CD4-positive, alpha-beta memory T cell (primary cell): Measurements from ENCODE around the gene RALGPS2. TPM values are rescaled to one million over a fixed set of nuclear protein-coding genes. Genes with fewer than 3 reads are reported as not detected.

Experiments
- CTCF ChIA-PET: fragments of 350-600 bp; sonication (Branson Sonifier 250); formaldehyde crosslinking; loops from one replicate; lab custom pipeline; 2021; ENCODE audit warnings: inconsistent platforms; ENCODE audit not compliant: partially characterized antibody; lab: Charles Lee
- POLR2A ChIA-PET: fragments of 350-600 bp; sonication (Branson Sonifier 250); formaldehyde crosslinking; loops from one replicate; lab custom pipeline; 2021; ENCODE audit not compliant: partially characterized antibody; lab: Charles Lee
- DNase-seq, 5 donors: peaks; one replicate each; pipeline versions ENCODE4 v3.0.0 to v3.0.0-alpha.2; 2020 to 2022; ENCODE audit warnings: mixed read lengths in 1 of 5
- H3K27ac ChIP-seq: one replicate; pipeline ENCODE4 v1.7.0; 2013; ENCODE audit warnings: low read depth, low read length
- H3K27me3 ChIP-seq: 2 replicates; pipeline ENCODE4 v1.7.0; 2013; ENCODE audit warnings: mild to moderate bottlenecking, low read length, moderate library complexity; ENCODE audit not compliant: insufficient read depth
- H3K36me3 ChIP-seq: 2 replicates; pipeline ENCODE4 v1.7.0; 2013; ENCODE audit warnings: mild to moderate bottlenecking, low read length, moderate library complexity; ENCODE audit not compliant: insufficient read depth
- H3K4me1 ChIP-seq: 2 replicates; pipeline ENCODE4 v1.7.0; 2013; ENCODE audit warnings: mild to moderate bottlenecking, low read length, moderate library complexity; ENCODE audit not compliant: insufficient read depth
- H3K4me3 ChIP-seq, 2 donors: one replicate each; pipeline ENCODE4 v1.7.0; 2013; ENCODE audit warnings: low read length in 2 of 2, mild to moderate bottlenecking in 1 of 2
- H3K9me3 ChIP-seq, 2 donors: one replicate each; pipeline ENCODE4 v1.7.0; 2013; ENCODE audit warnings: low read length in 2 of 2, control low read depth in 1 of 2; ENCODE audit not compliant: control insufficient read depth in 1 of 2
- H3K27ac Mint-ChIP-seq, 7 donors: one replicate each; pipeline ENCODE4 v1.8.0; 2020 to 2021; ENCODE audit warnings: mixed read lengths in 7 of 7, mild to moderate bottlenecking in 6 of 7, inconsistent platforms in 3 of 7, moderate library complexity in 3 of 7
- H3K27me3 Mint-ChIP-seq, 2 donors: one replicate each; pipeline ENCODE4 v1.8.0; 2020 to 2021; ENCODE audit warnings: mixed read lengths in 2 of 2
- H3K36me3 Mint-ChIP-seq, 2 donors: one replicate each; pipeline ENCODE4 v1.8.0; 2020 to 2021; ENCODE audit warnings: mixed read lengths in 2 of 2, inconsistent platforms in 1 of 2, mild to moderate bottlenecking in 1 of 2
- H3K4me1 Mint-ChIP-seq, 4 donors: one replicate each; pipeline ENCODE4 v1.8.0; 2020 to 2021; ENCODE audit warnings: mixed read lengths in 4 of 4, mild to moderate bottlenecking in 1 of 4
- H3K4me3 Mint-ChIP-seq, 8 donors: one replicate each; pipeline ENCODE4 v1.8.0; 2020 to 2021; ENCODE audit warnings: mixed read lengths in 8 of 8, mild to moderate bottlenecking in 7 of 8, moderate library complexity in 6 of 8, inconsistent platforms in 3 of 8
- H3K9me3 Mint-ChIP-seq, 8 donors: one replicate each; pipeline ENCODE4 v1.8.0; 2020 to 2021; ENCODE audit warnings: mixed read lengths in 8 of 8, mild to moderate bottlenecking in 5 of 8, inconsistent platforms in 3 of 8, moderate library complexity in 1 of 8
- intact Hi-C: fragments of 100-400 bp; cut with micrococcal nuclease; formaldehyde crosslinking; loops from one replicate; pipeline ENCODE4 v1.15.1; 2023
- polyA plus RNA-seq, 2 donors: library from polyadenylated mRNA; unstranded; fragments of 300-500 nt; fragmentation: Illumina TruSeq; gene quantifications; one replicate each; pipeline ENCODE4 v1.2.3, GENCODE V29; 2021
- total RNA-seq, 2 experiments: library from RNA; stranded (reverse); gene quantifications; one replicate each; pipeline ENCODE4 v1.2.3, GENCODE V29; 2021

Gene RALGPS2
- total and polyA plus RNA-seq, 4 experiments from 2014 or later: 1.6 to 15.0 (median 7.8) TPM

GRCh38 chr1:178723546-178723945 is 1.5 kb upstream of the RALGPS2 start:
- intact Hi-C loops: no loop called here
- POLR2A ChIA-PET: no interaction called here
- CTCF ChIA-PET: no interaction called here

GRCh38 chr1:178724376-178724727 is 692 bp upstream of the RALGPS2 start:
- H3K27me3 ChIP-seq: no peaks in the 10 kb centered on the region
- H3K27ac ChIP-seq: no peak overlapping the region
- peak overlapping the region; percentile 28 to 59 for H3K4me3 ChIP-seq
- H3K36me3 ChIP-seq: no peaks in the 10 kb centered on the region
- intact Hi-C loops: no loop called here
- Mint-ChIP-seq H3K27ac (peak overlapping the region; percentile 24 to 86 (median 63)), H3K36me3 (peaks cover 0 to 3% of the 10 kb centered on the region in 2 donors), H3K4me1 (peaks cover 12 to 27% (median 16%) of the 10 kb centered on the region in 4 donors), H3K9me3 (peaks cover 0 to 2% (median 0%) of the 10 kb centered on the region in 8 donors), H3K27me3 (peaks cover 1 to 8% of the 10 kb centered on the region in 2 donors), H3K4me3 (peak overlapping the region; percentile 78 to 90 (median 86))
- POLR2A ChIA-PET: interaction anchor here (1.2 to 1.7 kb wide), 2 partner anchors 179 to 183 kb away, joined by 3 to 4 read pairs; no protein-coding TSS in a partner anchor
- DNase-seq: no peak
- no peaks in the 10 kb centered on the region for H3K9me3 ChIP-seq
- CTCF ChIA-PET: no interaction called here
- H3K4me1 ChIP-seq: peaks cover 14% of the 10 kb centered on the region

More at GRCh38 chr1:178723546-178723945, 1.5 kb upstream of the RALGPS2 start:
- Histone ChIP-seq H3K4me1 (peaks cover 14% of the 10 kb centered on the region), H3K36me3 (no peaks in the 10 kb centered on the region), H3K4me3 (no peak overlapping the region), H3K27ac (no peak overlapping the region), H3K27me3 (no peaks in the 10 kb centered on the region), H3K9me3 (no peaks in the 10 kb centered on the region)
- no peak for DNase-seq
- peaks cover 1 to 8% of the 10 kb centered on the region in 2 donors for H3K27me3 Mint-ChIP-seq
- no peak overlapping the region for H3K27ac Mint-ChIP-seq
- peaks cover 12 to 27% (median 16%) of the 10 kb centered on the region in 4 donors for H3K4me1 Mint-ChIP-seq
- H3K4me3 Mint-ChIP-seq: peak overlapping the region in 2 of 8 donors; percentile 86 to 90
- peaks cover 0 to 3% of the 10 kb centered on the region in 2 donors for H3K36me3 Mint-ChIP-seq
- H3K9me3 Mint-ChIP-seq: peaks cover 0 to 2% (median 0%) of the 10 kb centered on the region in 8 donors

- CTCF ChIA-PET: interaction anchor here (1.9 kb wide), 2 partner anchors 28 to 278 kb away, joined by 4 to 7 read pairs; no protein-coding TSS in a partner anchor
- POLR2A ChIA-PET: interaction anchor here (1.2 to 1.7 kb wide), 3 partner anchors 180 to 568 kb away, joined by 3 to 4 read pairs (median 4); partner anchors contain the start of gene SOAT1
- H3K4me1 ChIP-seq: peaks cover 14% of the 10 kb centered on the region
- peaks cover 3 to 9% of the 10 kb centered on the region in 2 donors for H3K27me3 Mint-ChIP-seq
- peaks cover 0 to 3% of the 10 kb centered on the region in 2 donors for H3K36me3 Mint-ChIP-seq
- H3K4me1 Mint-ChIP-seq: peaks cover 13 to 27% (median 16%) of the 10 kb centered on the region in 4 donors
- no peaks in the 10 kb centered on the region for H3K36me3 ChIP-seq
- no peaks in the 10 kb centered on the region for H3K27me3 ChIP-seq
- intact Hi-C loops: loop anchor here (2.0 to 5.0 kb wide), 2 partner anchors 301 to 642 kb away; partner anchors contain the start of gene AXDND1
- peak in 4 of 5 donors; percentile 5 to 39 (median 18) for DNase-seq
- peaks cover 0 to 2% (median 0%) of the 10 kb centered on the region in 8 donors for H3K9me3 Mint-ChIP-seq
- H3K4me3 ChIP-seq: peak overlapping the region; percentile 45 to 63
- H3K27ac ChIP-seq: peak overlapping the region; percentile 47
- peak overlapping the region in 2 of 7 donors; percentile 75 to 90 for H3K27ac Mint-ChIP-seq
- H3K9me3 ChIP-seq: no peaks in the 10 kb centered on the region
- H3K4me3 Mint-ChIP-seq: peak overlapping the region; percentile 74 to 92 (median 86)
Observed at GRCh38 chr1:178725466-178726086, 532 bp downstream of the RALGPS2 start.

- peak overlapping the region; percentile 47 for H3K27ac ChIP-seq
- ChIA-PET POLR2A (interaction anchor here (0.8 to 1.4 kb wide), 2 partner anchors 10 to 567 kb away, joined by 4 read pairs; partner anchors contain the start of gene SOAT1), CTCF (interaction anchor here (0.8 to 1.9 kb wide), 5 partner anchors 12 to 277 kb away, joined by 4 to 7 read pairs (median 4); no protein-coding TSS in a partner anchor)
- peak overlapping the region; percentile 45 to 63 for H3K4me3 ChIP-seq
- peak; percentile 48 to 79 (median 64) for DNase-seq
- H3K4me3 Mint-ChIP-seq: peak overlapping the region; percentile 74 to 92 (median 86)
- H3K27me3 Mint-ChIP-seq: peaks cover 3 to 9% of the 10 kb centered on the region in 2 donors
- peaks cover 0 to 2% (median 0%) of the 10 kb centered on the region in 8 donors for H3K9me3 Mint-ChIP-seq
- H3K27ac Mint-ChIP-seq: peak overlapping the region; percentile 75 to 91 (median 87)
- no peaks in the 10 kb centered on the region for H3K27me3 ChIP-seq
- intact Hi-C loops: loop anchor here (2.0 to 5.0 kb wide), 2 partner anchors 301 to 641 kb away; partner anchors contain the start of gene AXDND1
- H3K4me1 Mint-ChIP-seq: peaks cover 13 to 27% (median 16%) of the 10 kb centered on the region in 4 donors
- no peaks in the 10 kb centered on the region for H3K9me3 ChIP-seq
- peaks cover 14% of the 10 kb centered on the region for H3K4me1 ChIP-seq
- peaks cover 0 to 3% of the 10 kb centered on the region in 2 donors for H3K36me3 Mint-ChIP-seq
- no peaks in the 10 kb centered on the region for H3K36me3 ChIP-seq
Observed at GRCh38 chr1:178726087-178726517, 1.1 kb downstream of the RALGPS2 start.

GRCh38 chr1:178726545-178726944 is 1.5 kb downstream of the RALGPS2 start:
- Histone ChIP-seq H3K27me3 (no peaks in the 10 kb centered on the region), H3K4me3 (peak overlapping the region in 1 of 2 donors; percentile 63), H3K9me3 (no peaks in the 10 kb centered on the region), H3K4me1 (peaks cover 14% of the 10 kb centered on the region), H3K36me3 (no peaks in the 10 kb centered on the region), H3K27ac (no peak overlapping the region)
- H3K27ac Mint-ChIP-seq: peak overlapping the region; percentile 12 to 91 (median 75)
- H3K4me1 Mint-ChIP-seq: peaks cover 13 to 27% (median 16%) of the 10 kb centered on the region in 4 donors
- ChIA-PET CTCF (interaction anchor here (0.8 to 1.9 kb wide), 5 partner anchors 12 to 277 kb away, joined by 4 to 7 read pairs (median 4); no protein-coding TSS in a partner anchor), POLR2A (interaction anchor here (0.8 to 1.4 kb wide), 2 partner anchors 9 to 567 kb away, joined by 4 read pairs; partner anchors contain the start of gene SOAT1)
- H3K4me3 Mint-ChIP-seq: peak overlapping the region; percentile 74 to 92 (median 86)
- DNase-seq: no peak
- H3K36me3 Mint-ChIP-seq: peaks cover 2 to 3% of the 10 kb centered on the region in 2 donors
- intact Hi-C loops: loop anchor here (2.0 to 5.0 kb wide), 2 partner anchors 300 to 641 kb away; partner anchors contain the start of gene AXDND1
- peaks cover 0 to 2% (median 0%) of the 10 kb centered on the region in 8 donors for H3K9me3 Mint-ChIP-seq
- peaks cover 3 to 9% of the 10 kb centered on the region in 2 donors for H3K27me3 Mint-ChIP-seq

GRCh38 chr1:178727014-178727895 is 2.2 kb downstream of the RALGPS2 start:
- CTCF ChIA-PET: interaction anchor here (0.8 to 1.9 kb wide), 5 partner anchors 11 to 276 kb away, joined by 4 to 7 read pairs (median 4); no protein-coding TSS in a partner anchor
- DNase-seq: peak in 1 of 5 donors; percentile 28
- Mint-ChIP-seq H3K27ac (peak overlapping the region in 2 of 7 donors; percentile 75 to 91), H3K9me3 (peaks cover 0 to 4% (median 2%) of the 10 kb centered on the region in 8 donors), H3K4me1 (peaks cover 13 to 30% (median 16%) of the 10 kb centered on the region in 4 donors), H3K27me3 (peaks cover 3 to 9% of the 10 kb centered on the region in 2 donors), H3K4me3 (peak overlapping the region in 5 of 8 donors; percentile 35 to 87 (median 85)), H3K36me3 (peaks cover 3 to 8% of the 10 kb centered on the region in 2 donors)
- Histone ChIP-seq H3K9me3 (no peaks in the 10 kb centered on the region), H3K27ac (no peak overlapping the region), H3K4me3 (no peak overlapping the region), H3K36me3 (no peaks in the 10 kb centered on the region), H3K4me1 (peaks cover 14% of the 10 kb centered on the region), H3K27me3 (no peaks in the 10 kb centered on the region)
- POLR2A ChIA-PET: interaction anchor here (1.4 kb wide), 1 partner anchor 566 kb away, joined by 4 read pairs; the partner anchor contains the start of gene SOAT1
- intact Hi-C loops: loop anchor here (2.0 to 5.0 kb wide), 2 partner anchors 300 to 640 kb away; partner anchors contain the start of gene AXDND1
